Endothelial cell of umbilical vein (primary cell): ENCODE results near the gene XXYLT1. TPM values are rescaled to one million over a fixed set of nuclear protein-coding genes. Genes with fewer than 3 reads are reported as not detected.

Source experiments
- BruUV-seq: library from RNA; stranded (reverse); fragments of 400-500 nt; replicated peaks from 2 replicates; lab custom pipeline; 2021; lab: Mats Ljungman, UMichigan
- CTCF ChIA-PET: fragments of 300-600, 350-600 bp; sonication (Branson Sonifier 250); formaldehyde crosslinking; loops from one replicate; lab custom pipeline; 2021; ENCODE audit warnings: antibody characterized with exemption, inconsistent platforms; lab: Charles Lee
- POLR2A ChIA-PET: fragments of 300-600, 350-600 bp; sonication (Branson Sonifier 250); formaldehyde crosslinking; loops from one replicate; lab custom pipeline; 2021; ENCODE audit warnings: antibody characterized with exemption, inconsistent platforms; lab: Charles Lee
- DNase-seq: peaks from one replicate; pipeline ENCODE4 v3.0.0-alpha.2; 2011; ENCODE audit warnings: low read depth, low spot score
- FAIRE-seq: peaks from 2 replicates; lab custom pipeline; 2011; peaks lifted over from hg19 to GRCh38; lab: Jason Lieb, UNC
- H2AFZ ChIP-seq: 2 replicates; pipeline ENCODE4 v1.6.0; 2012; ENCODE audit warnings: low read depth, low read length, control low read depth, inconsistent platforms
- H3K27ac ChIP-seq: 2 replicates; pipeline ENCODE4 v1.5.1; 2011; ENCODE audit warnings: low read depth, mild to moderate bottlenecking, control low read depth, low read length, moderate library complexity; ENCODE audit not compliant: insufficient read depth
- H3K27me3 ChIP-seq, 2 experiments: 2 replicates each; pipeline versions ENCODE4 v1.6.0 to v1.6.1; 2011; ENCODE audit warnings: low read length in 2 of 2, mixed read lengths in 1 of 2; ENCODE audit not compliant: control insufficient read depth in 2 of 2, insufficient read depth in 2 of 2
- H3K36me3 ChIP-seq, 2 experiments: 2 replicates in 1 of 2; 3 replicates in 1 of 2; pipeline ENCODE4 v1.5.1; 2011; ENCODE audit warnings: low read length in 2 of 2, mild to moderate bottlenecking in 1 of 2, moderate library complexity in 1 of 2; ENCODE audit not compliant: control insufficient read depth in 2 of 2, insufficient read depth in 2 of 2; ENCODE audit errors: extremely low read depth in 1 of 2
- H3K4me1 ChIP-seq: 3 replicates; pipeline ENCODE4 v1.5.1; 2011; ENCODE audit warnings: mild to moderate bottlenecking, low read length; ENCODE audit not compliant: control insufficient read depth, insufficient read depth; ENCODE audit errors: extremely low read depth
- H3K4me2 ChIP-seq: 2 replicates; pipeline ENCODE4 v1.6.1; 2011; ENCODE audit warnings: low read length, control low read depth, mixed read lengths; ENCODE audit not compliant: insufficient read depth
- H3K4me3 ChIP-seq, 3 experiments: fragments of 200-600 bp in 1 of 3; sonication (generic), shearing (Covaris generic) in 1 of 3; replicated peaks in 1 of 3; 2 replicates each; pipeline ENCODE4 v1.5.1; 2011 to 2016; ENCODE audit warnings: control low read depth in 3 of 3, low read length in 3 of 3, mild to moderate bottlenecking in 2 of 3, inconsistent platforms in 1 of 3, low read depth in 1 of 3, moderate library complexity in 1 of 3; ENCODE audit not compliant: insufficient read depth in 1 of 3
- H3K79me2 ChIP-seq: 2 replicates; pipeline ENCODE4 v1.6.0; 2012; ENCODE audit warnings: low read length, inconsistent platforms; ENCODE audit not compliant: control insufficient read depth, insufficient read depth
- H3K9ac ChIP-seq: replicated peaks from 2 replicates; pipeline ENCODE3; 2011; ENCODE audit warnings: low read length, control low read depth; ENCODE audit not compliant: insufficient read depth; ENCODE audit errors: extremely low read depth
- H3K9me1 ChIP-seq: replicated peaks from 3 replicates; pipeline ENCODE4 v1.6.0; 2011; ENCODE audit warnings: mild to moderate bottlenecking, low read length; ENCODE audit not compliant: control insufficient read depth, insufficient read depth; ENCODE audit errors: extremely low read depth
- H3K9me3 ChIP-seq: replicated peaks from 2 replicates; pipeline ENCODE4 v1.5.1; 2012; ENCODE audit warnings: low read length, inconsistent platforms; ENCODE audit not compliant: control insufficient read depth, insufficient read depth
- H4K20me1 ChIP-seq: replicated peaks from 2 replicates; pipeline ENCODE3; 2011; ENCODE audit warnings: mild to moderate bottlenecking, low read length; ENCODE audit not compliant: control insufficient read depth, insufficient read depth; ENCODE audit errors: extremely low read depth
- EZH2 ChIP-seq: IDR thresholded peaks from 2 replicates; pipeline ENCODE4 v1.6.1; 2012; ENCODE audit warnings: borderline replicate concordance, low read depth, mild to moderate bottlenecking, moderate library complexity, low read length, inconsistent platforms; ENCODE audit not compliant: severe bottlenecking
- FOS ChIP-seq: IDR thresholded peaks from 2 replicates; pipeline ENCODE4 v1.6.1; 2011; ENCODE audit warnings: mild to moderate bottlenecking, low read length, moderate library complexity, borderline replicate concordance; ENCODE audit not compliant: insufficient read depth
- GATA2 ChIP-seq: IDR thresholded peaks from 2 replicates; pipeline ENCODE4 v1.7.0; 2011; ENCODE audit warnings: low read depth, mild to moderate bottlenecking, moderate library complexity, mixed read lengths, low read length; ENCODE audit not compliant: insufficient read length, insufficient read depth
- JUN ChIP-seq: IDR thresholded peaks from 2 replicates; pipeline ENCODE4 v1.6.1; 2011; ENCODE audit warnings: borderline replicate concordance, low read depth; ENCODE audit not compliant: insufficient read length, insufficient read depth
- MAX ChIP-seq: IDR thresholded peaks from 2 replicates; pipeline ENCODE4 v1.6.1; 2011; ENCODE audit not compliant: insufficient read depth, insufficient read length
- MYC ChIP-seq: IDR thresholded peaks from one replicate; pipeline ENCODE4 v1.6.1; 2011; ENCODE audit warnings: mild to moderate bottlenecking, low read depth, low read length
- POLR2A ChIP-seq: IDR thresholded peaks from 2 replicates; pipeline ENCODE4 v1.6.1; 2012; ENCODE audit warnings: low read depth, mild to moderate bottlenecking, control low read depth, low read length
- POLR2AphosphoS5 ChIP-seq: IDR thresholded peaks from 2 replicates; pipeline ENCODE4 v1.6.1; 2012; ENCODE audit warnings: low read depth, mild to moderate bottlenecking, control low read depth, low read length, moderate library complexity; ENCODE audit not compliant: insufficient read depth
- dilution Hi-C: fragments of 300-500 bp; cut with MboI; formaldehyde crosslinking; loops from one replicate; pipeline ENCODE4 v1.15.0; 2019; ENCODE audit warnings: low sequenced_read_pairs; ENCODE audit not compliant: extremely low pct_ligation_motif_present
- intact Hi-C: fragments of 100-400 bp; cut with micrococcal nuclease; formaldehyde crosslinking; loops from one replicate; pipeline ENCODE4 v1.10.0; 2022
- polyA plus RNA-seq, 4 experiments: library from polyadenylated mRNA; depleted of rRNA in 3 of 4; stranded (reverse) in 3 of 4; unstranded in 1 of 4; fragments of >200 nt; gene quantifications; 2 replicates each; pipeline versions ENCODE4 v1.2.1 to v1.2.3, GENCODE V29; 2011 to 2012; ENCODE audit warnings: missing spikeins in 1 of 4
- total RNA-seq: library from RNA; stranded (reverse); gene quantifications from 2 replicates; pipeline ENCODE4 v1.2.3, GENCODE V29; 2021
- TF ChIP-seq, protein P1 (sequence below), 2 donors: IDR thresholded peaks; 1 replicate in 1 of 2; 2 replicates in 1 of 2; pipeline ENCODE4 v1.5.1; 2011; ENCODE audit warnings: low read length in 2 of 2, mild to moderate bottlenecking in 2 of 2, moderate library complexity in 2 of 2, control low read depth in 1 of 2, inconsistent platforms in 1 of 2, low read depth in 1 of 2; ENCODE audit not compliant: insufficient read depth in 1 of 2; ENCODE audit errors: extremely low read depth in 1 of 2

Gene XXYLT1
- total and polyA plus RNA-seq, 2 donors (not counting 3 experiments of a cell fraction or from before 2014, with no cell fraction given), result 54.4 to 78.1 TPM

- no peak overlapping the region for H3K27ac ChIP-seq
- H3K79me2 ChIP-seq, result no peaks in the 10 kb centered on the region
- H4K20me1 ChIP-seq, result no peaks in the 10 kb centered on the region
- intact Hi-C loops, result loop anchor here (10.0 kb wide), 1 partner anchor 737 kb away; the partner anchor contains the start of gene MUC4
- no TSS peak for BruUV-seq
- no peak overlapping the region for H3K4me2 ChIP-seq
- dilution Hi-C loops, result no loop called here
- H3K9ac ChIP-seq, result no peak overlapping the region
- peaks cover 24% of the 10 kb centered on the region for H3K4me1 ChIP-seq
- no peaks in the 10 kb centered on the region for H3K27me3 ChIP-seq
- TF ChIP-seq MAX (no peak), GATA2 (no peak), FOS (no peak), JUN (no peak), POLR2A (no peak), MYC (no peak), POLR2AphosphoS5 (no peak), EZH2 (no peak)
- TF ChIP-seq, protein P1, sequence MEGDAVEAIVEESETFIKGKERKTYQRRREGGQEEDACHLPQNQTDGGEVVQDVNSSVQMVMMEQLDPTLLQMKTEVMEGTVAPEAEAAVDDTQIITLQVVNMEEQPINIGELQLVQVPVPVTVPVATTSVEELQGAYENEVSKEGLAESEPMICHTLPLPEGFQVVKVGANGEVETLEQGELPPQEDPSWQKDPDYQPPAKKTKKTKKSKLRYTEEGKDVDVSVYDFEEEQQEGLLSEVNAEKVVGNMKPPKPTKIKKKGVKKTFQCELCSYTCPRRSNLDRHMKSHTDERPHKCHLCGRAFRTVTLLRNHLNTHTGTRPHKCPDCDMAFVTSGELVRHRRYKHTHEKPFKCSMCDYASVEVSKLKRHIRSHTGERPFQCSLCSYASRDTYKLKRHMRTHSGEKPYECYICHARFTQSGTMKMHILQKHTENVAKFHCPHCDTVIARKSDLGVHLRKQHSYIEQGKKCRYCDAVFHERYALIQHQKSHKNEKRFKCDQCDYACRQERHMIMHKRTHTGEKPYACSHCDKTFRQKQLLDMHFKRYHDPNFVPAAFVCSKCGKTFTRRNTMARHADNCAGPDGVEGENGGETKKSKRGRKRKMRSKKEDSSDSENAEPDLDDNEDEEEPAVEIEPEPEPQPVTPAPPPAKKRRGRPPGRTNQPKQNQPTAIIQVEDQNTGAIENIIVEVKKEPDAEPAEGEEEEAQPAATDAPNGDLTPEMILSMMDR (IDR thresholded peaks at IDR 0.05; ENCODE audit: extremely low read depth in 1 of 2, insufficient read depth in 1 of 2, low read depth in 1 of 2, low read length in 2 of 2), result no peak
- no peaks in the 10 kb centered on the region for H3K9me1 ChIP-seq
- H3K4me3 ChIP-seq, result no peak overlapping the region
- ChIA-PET CTCF (interaction anchor here (1.5 kb wide), 1 partner anchor 38 kb away, joined by 3 read pairs; no protein-coding TSS in a partner anchor), POLR2A (no interaction called here)
- H3K9me3 ChIP-seq, result no peaks in the 10 kb centered on the region
- FAIRE-seq (no peak), DNase-seq (no peak)
- no peaks in the 10 kb centered on the region for H3K36me3 ChIP-seq
- no peak overlapping the region for H2AFZ ChIP-seq
These were observed 193.1 kb downstream of the XXYLT1 start for GRCh38 chr3:195077611-195078540.
